ENCODE data around the gene GATC. TPM values are rescaled to one million over a fixed set of nuclear protein-coding genes. Genes with fewer than 3 reads are reported as not detected.

GATC gene
- total and polyA plus RNA-seq, 10 of the 15 experiments (the other 5 are each of a cell fraction or from before 2014, with no cell fraction given) = 5.1 to 40.3 (median 22.9) TPM

DNA sequence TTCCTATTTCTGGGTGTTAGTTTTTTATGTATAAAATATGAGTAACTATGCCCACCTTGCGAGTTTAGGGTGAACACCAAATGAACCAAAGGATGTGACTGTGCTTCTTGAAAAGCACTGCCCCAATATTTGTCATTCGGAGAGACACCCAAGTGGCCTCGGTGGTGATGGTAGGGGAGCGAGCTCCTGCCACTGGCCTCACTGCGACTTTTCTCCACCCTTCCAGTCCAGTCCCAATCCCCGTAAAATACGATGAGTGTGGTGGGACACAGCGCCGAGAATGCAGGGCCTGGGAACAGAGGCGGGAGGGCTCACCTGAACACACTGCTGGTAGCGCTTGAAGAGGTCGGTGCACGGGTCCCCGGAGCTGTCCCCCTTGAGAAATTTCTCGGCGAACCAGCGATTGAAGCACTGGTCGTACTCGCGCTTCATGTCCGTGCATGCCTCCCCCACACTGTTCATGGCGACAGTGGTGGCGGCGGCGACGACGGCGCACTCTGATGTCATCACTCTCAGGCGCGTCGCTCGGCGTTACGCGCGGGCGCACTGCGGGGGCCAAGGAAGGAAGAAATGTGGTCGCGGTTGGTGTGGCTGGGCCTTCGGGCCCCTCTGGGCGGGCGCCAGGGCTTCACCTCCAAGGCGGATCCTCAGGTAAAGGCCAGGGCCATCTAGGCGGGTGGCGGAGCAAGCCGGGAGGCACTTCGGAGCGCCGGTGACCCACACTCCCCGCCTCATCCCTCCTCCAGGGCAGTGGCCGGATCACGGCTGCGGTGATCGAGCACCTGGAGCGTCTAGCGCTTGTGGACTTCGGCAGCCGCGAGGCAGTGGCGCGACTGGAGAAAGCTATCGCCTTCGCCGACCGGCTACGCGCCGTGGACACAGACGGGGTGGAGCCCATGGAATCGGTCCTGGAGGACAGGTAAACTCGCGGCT is at the start of gene GATC, which contains the start of gene TRIAP1 (continued):
- TF ChIP-seq, protein P1, sequence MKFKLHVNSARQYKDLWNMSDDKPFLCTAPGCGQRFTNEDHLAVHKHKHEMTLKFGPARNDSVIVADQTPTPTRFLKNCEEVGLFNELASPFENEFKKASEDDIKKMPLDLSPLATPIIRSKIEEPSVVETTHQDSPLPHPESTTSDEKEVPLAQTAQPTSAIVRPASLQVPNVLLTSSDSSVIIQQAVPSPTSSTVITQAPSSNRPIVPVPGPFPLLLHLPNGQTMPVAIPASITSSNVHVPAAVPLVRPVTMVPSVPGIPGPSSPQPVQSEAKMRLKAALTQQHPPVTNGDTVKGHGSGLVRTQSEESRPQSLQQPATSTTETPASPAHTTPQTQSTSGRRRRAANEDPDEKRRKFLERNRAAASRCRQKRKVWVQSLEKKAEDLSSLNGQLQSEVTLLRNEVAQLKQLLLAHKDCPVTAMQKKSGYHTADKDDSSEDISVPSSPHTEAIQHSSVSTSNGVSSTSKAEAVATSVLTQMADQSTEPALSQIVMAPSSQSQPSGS (IDR thresholded peaks at IDR 0.05; ENCODE audit: low read length) = no peak
- TF ChIP-seq ZNF274 (IDR thresholded peaks at IDR 0.05; ENCODE audit: insufficient read depth, insufficient read length) (no peak), POLR2AphosphoS5 (IDR thresholded peaks at IDR 0.05; ENCODE audit: low read length) (peak; percentile 88), ZNF24 (IDR thresholded peaks at IDR 0.05) (peak; percentile 70), ASH2L (IDR thresholded peaks at IDR 0.05; ENCODE audit: borderline replicate concordance, low read depth) (peak; percentile 38; the same call in 1 of the 2 replicates), MTA2 (IDR thresholded peaks at IDR 0.05; ENCODE audit: low read depth) (no peak), STAT1 (conservative IDR thresholded peaks at IDR 0.05) (no peak; the same call in 1 of the 2 replicates), RELA (IDR thresholded peaks at IDR 0.05; ENCODE audit: borderline replicate concordance, partially characterized antibody) (peak; percentile 86), BHLHE40 (IDR thresholded peaks at IDR 0.05; ENCODE audit: borderline replicate concordance in 1 of 2, low read depth in 2 of 2, low read length in 1 of 2) (peak; percentile 34 to 75; a peak in 3 of 4 replicates), NR2C2 (IDR thresholded peaks at IDR 0.05; ENCODE audit: borderline replicate concordance, control insufficient read depth, insufficient read length, low read depth) (no peak), MEF2A (IDR thresholded peaks at IDR 0.05; ENCODE audit: insufficient read depth, low read depth, low read length) (peak; percentile 73), ATF3 (IDR thresholded peaks at IDR 0.05; ENCODE audit: borderline replicate concordance, extremely low read depth, low read depth, low read length) (peak; percentile 99), CTCF (IDR thresholded peaks at IDR 0.05 in 2 of 3, conservative IDR thresholded peaks at IDR 0.05 in 1 of 3; ENCODE audit: control insufficient read depth in 2 of 3, extremely low read depth in 1 of 3, insufficient read depth in 1 of 3, low read depth in 3 of 3, low read length in 3 of 3) (no peak), NFXL1 (IDR thresholded peaks at IDR 0.05; ENCODE audit: borderline replicate concordance) (no peak), TCF12 (IDR thresholded peaks at IDR 0.05; ENCODE audit: low read depth, low read length) (no peak; the same call in 1 of the 2 replicates), JUND (IDR thresholded peaks at IDR 0.05; ENCODE audit: low read depth, low read length) (peak; percentile 36; the same call in 1 of the 2 replicates), CEBPB (IDR thresholded peaks at IDR 0.05; ENCODE audit: borderline replicate concordance in 1 of 2, low read depth in 2 of 2, low read length in 2 of 2) (no peak), ATF7 (IDR thresholded peaks at IDR 0.05; ENCODE audit: low read depth) (peak; percentile 52; the same call in 1 of the 2 replicates), EZH2 (IDR thresholded peaks at IDR 0.05; ENCODE audit: borderline replicate concordance, control insufficient read depth, low read depth, low read length) (no peak), HDGF (IDR thresholded peaks at IDR 0.05) (peak; percentile 33; the same call in 1 of the 2 replicates), CBX5 (IDR thresholded peaks at IDR 0.05; ENCODE audit: low read depth) (no peak), SUZ12 (IDR thresholded peaks at IDR 0.05; ENCODE audit: unreplicated experiment) (no peak)
- TF ChIP-seq, protein P2, sequence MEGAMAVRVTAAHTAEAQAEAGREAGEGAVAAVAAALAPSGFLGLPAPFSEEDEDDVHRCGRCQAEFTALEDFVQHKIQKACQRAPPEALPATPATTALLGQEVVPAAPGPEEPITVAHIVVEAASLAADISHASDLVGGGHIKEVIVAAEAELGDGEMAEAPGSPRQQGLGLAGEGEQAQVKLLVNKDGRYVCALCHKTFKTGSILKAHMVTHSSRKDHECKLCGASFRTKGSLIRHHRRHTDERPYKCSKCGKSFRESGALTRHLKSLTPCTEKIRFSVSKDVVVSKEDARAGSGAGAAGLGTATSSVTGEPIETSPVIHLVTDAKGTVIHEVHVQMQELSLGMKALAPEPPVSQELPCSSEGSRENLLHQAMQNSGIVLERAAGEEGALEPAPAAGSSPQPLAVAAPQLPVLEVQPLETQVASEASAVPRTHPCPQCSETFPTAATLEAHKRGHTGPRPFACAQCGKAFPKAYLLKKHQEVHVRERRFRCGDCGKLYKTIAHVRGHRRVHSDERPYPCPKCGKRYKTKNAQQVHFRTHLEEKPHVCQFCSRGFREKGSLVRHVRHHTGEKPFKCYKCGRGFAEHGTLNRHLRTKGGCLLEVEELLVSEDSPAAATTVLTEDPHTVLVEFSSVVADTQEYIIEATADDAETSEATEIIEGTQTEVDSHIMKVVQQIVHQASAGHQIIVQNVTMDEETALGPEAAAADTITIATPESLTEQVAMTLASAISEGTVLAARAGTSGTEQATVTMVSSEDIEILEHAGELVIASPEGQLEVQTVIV (IDR thresholded peaks at IDR 0.05; ENCODE audit: borderline replicate concordance, partially characterized antibody) = no peak

Measured in GM12878 (cell line).